NCI-H2107 treated with DMSO at 0.1 percent for 48 hours (cell line): ENCODE data around the gene BANF2.
"Not testable (repeated sequence)": the region's sequence is repeated elsewhere in the genome, so short reads cannot be mapped to it uniquely, and the experiment has no call there.

Experiments
- DNase-seq: peaks from one replicate; lab custom pipeline; 2025; ENCODE audit not compliant: unreplicated experiment; lab: John Stamatoyannopoulos, UW

BANF2 gene

GRCh38 chr20:17761604-17762003, 61.8 kb downstream of the BANF2 start:
- DNase-seq, result no peak

- DNase-seq, result peak; percentile 40
Observed at GRCh38 chr20:17762243-17762872, 62.6 kb downstream of the BANF2 start.

GRCh38 chr20:17762873-17763557, 63.2 kb downstream of the BANF2 start:
- DNase-seq, result no peak

GRCh38 chr20:17765017-17765416, 65.3 kb downstream of the BANF2 start:
- DNase-seq, result no peak

- no peak for DNase-seq
Observed at GRCh38 chr20:17765584-17765983, 65.8 kb downstream of the BANF2 start.

- no peak for DNase-seq
Observed at GRCh38 chr20:17766226-17766625, 66.5 kb downstream of the BANF2 start.

- no peak for DNase-seq
Observed at GRCh38 chr20:17767624-17768023, 67.9 kb downstream of the BANF2 start.

- no peak for DNase-seq
Observed at GRCh38 chr20:17768271-17768670, 68.5 kb downstream of the BANF2 start.

GRCh38 chr20:17769716-17770115, 70.0 kb downstream of the BANF2 start:
- DNase-seq, result not testable (repeated sequence)

GRCh38 chr20:17771206-17772004, 71.6 kb downstream of the BANF2 start:
- peak; percentile 33 for DNase-seq

GRCh38 chr20:17772005-17772343, 72.2 kb downstream of the BANF2 start:
- no peak for DNase-seq

- no peak for DNase-seq
Observed at GRCh38 chr20:17773619-17774018, 73.9 kb downstream of the BANF2 start.

- DNase-seq, result no peak
Observed at GRCh38 chr20:17775600-17775999, 75.8 kb downstream of the BANF2 start.

- no peak for DNase-seq
Observed at GRCh38 chr20:17776551-17776950, 76.8 kb downstream of the BANF2 start.

GRCh38 chr20:17779011-17779410, 79.2 kb downstream of the BANF2 start:
- not testable (repeated sequence) for DNase-seq

- DNase-seq, result no peak
Observed at GRCh38 chr20:17782768-17783167, 83.0 kb downstream of the BANF2 start.

GRCh38 chr20:17783671-17784070, 83.9 kb downstream of the BANF2 start:
- DNase-seq, result no peak

GRCh38 chr20:17785007-17785406, 85.2 kb downstream of the BANF2 start:
- DNase-seq, result no peak
